Endodermal cell (in vitro differentiated cells): Measurements from ENCODE around the gene POLR2L. TPM values are rescaled to one million over a fixed set of nuclear protein-coding genes. Genes with fewer than 3 reads are reported as not detected.

ENCODE experiments used
- DNase-seq: peaks from one replicate; pipeline ENCODE4 v3.0.0-alpha.2; 2017
- H3K27ac ChIP-seq: 2 replicates; pipeline ENCODE4 v1.5.1; 2013; ENCODE audit warnings: mild to moderate bottlenecking, low read depth, low read length, moderate library complexity
- H3K27me3 ChIP-seq: 2 replicates; pipeline ENCODE4 v1.6.1; 2013; ENCODE audit warnings: mild to moderate bottlenecking, low read length, moderate library complexity; ENCODE audit not compliant: insufficient read depth, control insufficient read depth, poor library complexity, severe bottlenecking
- H3K36me3 ChIP-seq: 2 replicates; pipeline ENCODE4 v1.7.0; 2013; ENCODE audit warnings: mild to moderate bottlenecking, low read length, moderate library complexity; ENCODE audit not compliant: control insufficient read depth, insufficient read depth
- H3K4me1 ChIP-seq: one replicate; pipeline ENCODE4 v1.7.0; 2013; ENCODE audit warnings: low read length; ENCODE audit not compliant: control insufficient read depth, insufficient read depth
- H3K4me3 ChIP-seq: 2 replicates; pipeline ENCODE4 v1.5.1; 2013; ENCODE audit warnings: mild to moderate bottlenecking, low read length, moderate library complexity
- H3K9ac ChIP-seq: 2 replicates; pipeline ENCODE4 v1.6.1; 2013; ENCODE audit warnings: mild to moderate bottlenecking, low read length, moderate library complexity; ENCODE audit not compliant: poor library complexity, severe bottlenecking; ENCODE audit errors: extremely low read depth
- H3K9me3 ChIP-seq: 2 replicates; pipeline ENCODE4 v1.6.1; 2013; ENCODE audit warnings: mild to moderate bottlenecking, low read length, moderate library complexity; ENCODE audit not compliant: control insufficient read depth
- H3K27ac Mint-ChIP-seq: 2 replicates; pipeline ENCODE4 v1.8.0; 2020; ENCODE audit warnings: mixed read lengths
- H3K27me3 Mint-ChIP-seq: 2 replicates; pipeline ENCODE4 v1.8.0; 2021; ENCODE audit warnings: mild to moderate bottlenecking, mixed read lengths; ENCODE audit not compliant: insufficient read depth
- H3K36me3 Mint-ChIP-seq: 2 replicates; pipeline ENCODE4 v1.8.0; 2020; ENCODE audit warnings: low read depth, mixed read lengths
- H3K4me1 Mint-ChIP-seq: 2 replicates; pipeline ENCODE4 v1.8.0; 2020; ENCODE audit warnings: mixed read lengths
- H3K4me3 Mint-ChIP-seq: 2 replicates; pipeline ENCODE4 v1.8.0; 2020; ENCODE audit warnings: mild to moderate bottlenecking, moderate library complexity, mixed read lengths
- H3K9me3 Mint-ChIP-seq: 2 replicates; pipeline ENCODE4 v1.8.0; 2020; ENCODE audit warnings: mild to moderate bottlenecking, mixed read lengths
- WGBS, 2 experiments: methylation state at CpG; one replicate each; pipeline versions ENCODE4 v1.1.5 to v1.1.7; 2013; ENCODE audit warnings: missing lambda C conversion rate in 2 of 2, mixed read lengths in 1 of 2; ENCODE audit not compliant: insufficient coverage in 1 of 2, insufficient read length in 1 of 2; 5-methylcytosine and 5-hydroxymethylcytosine counted together
- total RNA-seq, 2 donors: library from RNA; stranded (reverse); fragmentation: NEBNext Ultra II Directional in 1 of 2; extraction: Animal tissue kit (Norgen Biotek cat#: 25700) in 1 of 2; gene quantifications; 2 replicates in 1 of 2; 3 replicates in 1 of 2; pipeline ENCODE4 v1.2.1, GENCODE V29; 2021
- TF ChIP-seq, protein P1 (sequence below): fragments of 200-600 bp; sonication (generic); conservative IDR thresholded peaks from 2 replicates; pipeline ENCODE4 v1.5.0; 2021; ENCODE audit warnings: antibody characterized with exemption, mild to moderate bottlenecking

POLR2L gene
- total RNA-seq, 2 donors from 2014 or later, result 139 to 148 TPM

DNA sequence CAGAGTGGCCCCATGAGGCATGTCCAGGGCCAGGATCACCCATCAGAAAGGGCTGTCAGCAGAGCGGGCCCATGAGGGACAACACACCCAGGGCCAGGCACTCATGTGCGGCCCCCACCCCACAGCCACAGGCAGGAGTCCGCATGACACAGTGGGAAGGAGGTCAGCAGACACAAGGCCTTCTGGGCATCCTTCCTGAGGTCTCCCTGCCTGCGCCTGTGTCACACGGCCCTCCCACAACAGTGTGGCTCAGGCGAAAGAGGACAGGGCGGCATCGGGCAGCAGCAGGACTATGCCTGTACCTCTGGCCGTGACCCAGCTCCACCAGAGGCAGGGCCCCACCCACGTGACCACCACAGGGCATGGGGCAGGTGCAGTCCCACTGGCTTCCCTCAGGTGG lies 41.2 kb upstream of the POLR2L start:
- Histone ChIP-seq H3K9ac (no peak overlapping the region), H3K4me3 (no peak overlapping the region), H3K9me3 (no peaks in the 10 kb centered on the region), H3K27me3 (no peaks in the 10 kb centered on the region), H3K4me1 (no peaks in the 10 kb centered on the region), H3K36me3 (peaks cover 24% of the 10 kb centered on the region), H3K27ac (no peak overlapping the region)
- no peaks in the 10 kb centered on the region for H3K4me1 Mint-ChIP-seq
- TF ChIP-seq, protein P1, sequence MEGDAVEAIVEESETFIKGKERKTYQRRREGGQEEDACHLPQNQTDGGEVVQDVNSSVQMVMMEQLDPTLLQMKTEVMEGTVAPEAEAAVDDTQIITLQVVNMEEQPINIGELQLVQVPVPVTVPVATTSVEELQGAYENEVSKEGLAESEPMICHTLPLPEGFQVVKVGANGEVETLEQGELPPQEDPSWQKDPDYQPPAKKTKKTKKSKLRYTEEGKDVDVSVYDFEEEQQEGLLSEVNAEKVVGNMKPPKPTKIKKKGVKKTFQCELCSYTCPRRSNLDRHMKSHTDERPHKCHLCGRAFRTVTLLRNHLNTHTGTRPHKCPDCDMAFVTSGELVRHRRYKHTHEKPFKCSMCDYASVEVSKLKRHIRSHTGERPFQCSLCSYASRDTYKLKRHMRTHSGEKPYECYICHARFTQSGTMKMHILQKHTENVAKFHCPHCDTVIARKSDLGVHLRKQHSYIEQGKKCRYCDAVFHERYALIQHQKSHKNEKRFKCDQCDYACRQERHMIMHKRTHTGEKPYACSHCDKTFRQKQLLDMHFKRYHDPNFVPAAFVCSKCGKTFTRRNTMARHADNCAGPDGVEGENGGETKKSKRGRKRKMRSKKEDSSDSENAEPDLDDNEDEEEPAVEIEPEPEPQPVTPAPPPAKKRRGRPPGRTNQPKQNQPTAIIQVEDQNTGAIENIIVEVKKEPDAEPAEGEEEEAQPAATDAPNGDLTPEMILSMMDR, result no peak
- H3K27ac Mint-ChIP-seq, result no peak overlapping the region
- DNase-seq, result no peak
- H3K36me3 Mint-ChIP-seq, result peaks cover 48% of the 10 kb centered on the region
- no peak overlapping the region for H3K4me3 Mint-ChIP-seq
- H3K9me3 Mint-ChIP-seq, result no peaks in the 10 kb centered on the region
- H3K27me3 Mint-ChIP-seq, result no peaks in the 10 kb centered on the region
- WGBS, 2 experiments, result 84 to 85% methylated on average over 8 to 10 of the region's 10 CpGs

DNA sequence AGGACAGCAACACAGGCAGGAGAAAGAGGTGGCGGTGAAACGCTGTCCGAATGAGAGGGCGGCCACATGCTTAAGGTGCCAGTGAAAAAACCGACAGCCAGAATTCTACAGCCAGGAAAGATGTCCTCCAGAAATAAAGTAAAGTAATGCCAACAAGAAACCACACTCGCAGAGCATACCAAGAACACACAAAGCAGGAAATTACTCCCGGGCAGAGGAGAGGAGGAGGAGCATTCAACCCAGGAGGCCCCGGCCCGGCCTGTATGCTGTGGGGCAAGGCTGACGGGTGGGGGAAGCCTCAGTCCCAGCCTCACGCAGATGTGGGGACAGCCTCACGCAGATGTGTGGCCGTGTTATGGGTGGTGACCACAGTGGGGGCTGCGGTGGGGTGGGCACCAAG lies 40.3 kb upstream of the POLR2L start:
- Mint-ChIP-seq H3K9me3 (no peaks in the 10 kb centered on the region), H3K4me1 (no peaks in the 10 kb centered on the region), H3K36me3 (peaks cover 47% of the 10 kb centered on the region), H3K4me3 (no peak overlapping the region), H3K27me3 (no peaks in the 10 kb centered on the region), H3K27ac (no peak overlapping the region)
- H3K4me1 ChIP-seq, result no peaks in the 10 kb centered on the region
- no peak overlapping the region for H3K9ac ChIP-seq
- H3K27ac ChIP-seq, result no peak overlapping the region
- WGBS, 2 experiments, result 92 to 96% methylated on average over 13 to 14 of the region's 14 CpGs
- no peaks in the 10 kb centered on the region for H3K9me3 ChIP-seq
- no peak overlapping the region for H3K4me3 ChIP-seq
- H3K36me3 ChIP-seq, result peaks cover 24% of the 10 kb centered on the region
- DNase-seq, result no peak
- H3K27me3 ChIP-seq, result no peaks in the 10 kb centered on the region
- TF ChIP-seq, protein P1, result no peak

DNA sequence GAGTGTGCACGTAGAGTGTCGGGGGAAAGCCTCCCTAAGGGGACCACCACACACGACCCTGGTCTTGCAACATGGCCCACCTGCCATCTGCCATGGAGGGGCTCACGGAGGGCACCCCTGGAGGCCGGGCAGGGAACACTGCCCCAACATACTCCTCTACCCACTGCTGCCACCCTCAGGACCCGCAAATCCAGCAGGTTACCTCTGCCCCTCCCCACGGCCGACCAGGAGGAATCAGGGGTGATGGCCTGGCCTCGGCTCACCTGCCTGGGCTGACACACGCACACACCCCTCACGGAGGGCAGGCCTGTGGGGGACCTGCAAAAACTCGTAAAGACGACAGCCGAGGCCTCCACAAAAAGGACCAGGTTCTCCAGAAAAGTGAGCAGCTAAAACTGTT lies 38.1 kb upstream of the POLR2L start:
- DNase-seq, result no peak
- peaks cover 48% of the 10 kb centered on the region for H3K36me3 Mint-ChIP-seq
- H3K4me1 ChIP-seq, result no peaks in the 10 kb centered on the region
- TF ChIP-seq, protein P1, result peak; percentile 36
- no peak overlapping the region for H3K4me3 ChIP-seq
- no peak overlapping the region for H3K9ac ChIP-seq
- H3K27ac Mint-ChIP-seq, result no peak overlapping the region
- H3K27me3 ChIP-seq, result no peaks in the 10 kb centered on the region
- 92 to 93% methylated on average over 7 to 14 of the region's 14 CpGs for WGBS, 2 experiments
- H3K36me3 ChIP-seq, result peaks cover 18% of the 10 kb centered on the region
- no peaks in the 10 kb centered on the region for H3K4me1 Mint-ChIP-seq
- H3K9me3 ChIP-seq, result no peaks in the 10 kb centered on the region
- no peak overlapping the region for H3K4me3 Mint-ChIP-seq
- no peaks in the 10 kb centered on the region for H3K27me3 Mint-ChIP-seq
- no peak overlapping the region for H3K27ac ChIP-seq
- no peaks in the 10 kb centered on the region for H3K9me3 Mint-ChIP-seq
